Measurements from ENCODE around the gene ATP5PD. TPM values are rescaled to one million over a fixed set of nuclear protein-coding genes. Genes with fewer than 3 reads are reported as not detected.

ATP5PD gene
- total RNA-seq, 1 donor: 513 TPM

DNA sequence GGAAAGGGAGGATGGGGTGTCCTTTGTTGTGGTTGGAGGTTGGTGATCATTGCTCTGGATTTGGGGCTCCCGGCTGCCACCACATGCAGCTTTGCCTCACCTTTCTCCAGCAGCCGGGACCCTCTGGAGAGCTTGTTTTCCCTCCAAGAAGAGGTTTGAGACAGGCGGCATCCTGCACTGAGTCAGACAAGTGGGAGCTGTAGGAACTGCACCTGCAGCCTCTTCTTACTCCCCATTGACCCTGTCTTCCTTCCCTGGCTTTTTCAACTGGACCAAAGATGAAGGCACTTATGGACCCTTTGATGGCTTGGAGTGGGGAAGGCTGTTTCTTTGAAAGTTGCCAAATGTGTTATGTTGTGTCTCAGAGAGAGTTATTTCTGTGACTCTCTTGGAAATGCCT is 16.9 kb upstream of the ATP5PD start:
- TF ChIP-seq, protein P1, sequence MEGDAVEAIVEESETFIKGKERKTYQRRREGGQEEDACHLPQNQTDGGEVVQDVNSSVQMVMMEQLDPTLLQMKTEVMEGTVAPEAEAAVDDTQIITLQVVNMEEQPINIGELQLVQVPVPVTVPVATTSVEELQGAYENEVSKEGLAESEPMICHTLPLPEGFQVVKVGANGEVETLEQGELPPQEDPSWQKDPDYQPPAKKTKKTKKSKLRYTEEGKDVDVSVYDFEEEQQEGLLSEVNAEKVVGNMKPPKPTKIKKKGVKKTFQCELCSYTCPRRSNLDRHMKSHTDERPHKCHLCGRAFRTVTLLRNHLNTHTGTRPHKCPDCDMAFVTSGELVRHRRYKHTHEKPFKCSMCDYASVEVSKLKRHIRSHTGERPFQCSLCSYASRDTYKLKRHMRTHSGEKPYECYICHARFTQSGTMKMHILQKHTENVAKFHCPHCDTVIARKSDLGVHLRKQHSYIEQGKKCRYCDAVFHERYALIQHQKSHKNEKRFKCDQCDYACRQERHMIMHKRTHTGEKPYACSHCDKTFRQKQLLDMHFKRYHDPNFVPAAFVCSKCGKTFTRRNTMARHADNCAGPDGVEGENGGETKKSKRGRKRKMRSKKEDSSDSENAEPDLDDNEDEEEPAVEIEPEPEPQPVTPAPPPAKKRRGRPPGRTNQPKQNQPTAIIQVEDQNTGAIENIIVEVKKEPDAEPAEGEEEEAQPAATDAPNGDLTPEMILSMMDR (IDR thresholded peaks at IDR 0.05; ENCODE audit: insufficient read depth, low read length): no peak
- H3K4me3 ChIP-seq (ENCODE audit: low read depth, low read length): no peak overlapping the region
- no peak for DNase-seq (ENCODE audit: low read depth)

DNA sequence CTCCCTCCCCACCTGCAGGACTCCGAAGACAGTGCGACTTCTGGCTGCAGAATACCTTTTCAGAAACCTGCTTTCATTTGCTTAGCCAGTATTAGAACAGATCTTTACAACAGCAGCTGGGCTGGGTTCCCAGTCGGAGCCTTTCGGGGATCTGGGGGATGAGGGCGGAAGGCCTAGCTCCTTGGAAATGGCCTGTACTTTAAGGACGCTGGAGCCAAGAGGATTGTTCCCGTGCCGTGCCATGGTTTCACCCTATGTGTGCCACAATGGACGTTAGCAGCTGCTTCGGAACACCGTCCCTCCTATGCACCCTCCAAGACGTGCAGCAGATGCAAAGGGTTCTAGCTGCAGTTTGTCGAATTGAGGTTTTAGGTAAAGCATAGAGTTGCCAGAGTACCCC is 16.4 kb upstream of the ATP5PD start:
- TF ChIP-seq, protein P1 (IDR thresholded peaks at IDR 0.05; ENCODE audit: insufficient read depth, low read length): no peak
- DNase-seq (ENCODE audit: low read depth): no peak
- H3K4me3 ChIP-seq (ENCODE audit: low read depth, low read length): no peak overlapping the region

DNA sequence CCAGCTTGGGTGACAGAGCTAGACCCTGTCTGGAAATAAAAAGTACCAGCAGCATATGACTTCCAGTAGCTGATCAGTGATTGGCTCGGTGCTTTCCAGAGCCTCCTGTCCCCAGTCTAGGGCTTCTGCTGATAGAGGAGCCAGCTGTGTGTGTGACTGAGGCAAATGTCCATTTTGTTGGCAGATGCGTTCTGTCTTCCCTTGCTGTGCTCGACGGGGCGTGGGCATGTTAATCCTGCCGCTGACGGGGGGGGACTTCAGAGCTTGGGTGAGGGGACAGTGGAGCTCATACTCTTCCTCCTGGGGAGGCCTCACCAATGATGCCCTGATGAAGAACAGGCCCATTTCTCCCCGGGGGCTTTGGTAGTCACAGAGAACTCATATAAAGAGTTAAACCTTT is 14.8 kb upstream of the ATP5PD start:
- DNase-seq (ENCODE audit: low read depth): no peak
- TF ChIP-seq, protein P1 (IDR thresholded peaks at IDR 0.05; ENCODE audit: insufficient read depth, low read length): no peak
- H3K4me3 ChIP-seq (ENCODE audit: low read depth, low read length): no peak overlapping the region

DNA sequence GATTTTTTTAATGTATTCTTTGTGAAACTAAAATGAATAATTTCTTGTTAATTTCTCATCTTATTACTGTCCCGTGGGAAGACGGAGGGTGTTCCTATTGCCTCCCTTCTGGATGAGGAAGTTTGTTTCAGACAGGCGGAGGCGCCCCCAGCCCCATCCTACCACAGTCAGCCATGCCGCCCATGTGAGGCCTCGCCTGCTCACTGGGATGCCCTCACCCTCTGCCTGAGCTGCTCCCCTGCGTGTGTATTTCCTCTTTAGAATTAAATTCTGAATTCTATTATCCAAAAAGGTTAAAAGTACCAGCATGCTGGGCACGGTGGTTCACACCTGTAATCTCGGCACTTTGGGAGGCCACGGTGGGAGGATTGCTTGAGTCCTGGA is 14.3 kb upstream of the ATP5PD start:
- TF ChIP-seq, protein P1 (IDR thresholded peaks at IDR 0.05; ENCODE audit: insufficient read depth, low read length): no peak
- H3K4me3 ChIP-seq (ENCODE audit: low read depth, low read length): no peak overlapping the region
- no peak for DNase-seq (ENCODE audit: low read depth)

DNA sequence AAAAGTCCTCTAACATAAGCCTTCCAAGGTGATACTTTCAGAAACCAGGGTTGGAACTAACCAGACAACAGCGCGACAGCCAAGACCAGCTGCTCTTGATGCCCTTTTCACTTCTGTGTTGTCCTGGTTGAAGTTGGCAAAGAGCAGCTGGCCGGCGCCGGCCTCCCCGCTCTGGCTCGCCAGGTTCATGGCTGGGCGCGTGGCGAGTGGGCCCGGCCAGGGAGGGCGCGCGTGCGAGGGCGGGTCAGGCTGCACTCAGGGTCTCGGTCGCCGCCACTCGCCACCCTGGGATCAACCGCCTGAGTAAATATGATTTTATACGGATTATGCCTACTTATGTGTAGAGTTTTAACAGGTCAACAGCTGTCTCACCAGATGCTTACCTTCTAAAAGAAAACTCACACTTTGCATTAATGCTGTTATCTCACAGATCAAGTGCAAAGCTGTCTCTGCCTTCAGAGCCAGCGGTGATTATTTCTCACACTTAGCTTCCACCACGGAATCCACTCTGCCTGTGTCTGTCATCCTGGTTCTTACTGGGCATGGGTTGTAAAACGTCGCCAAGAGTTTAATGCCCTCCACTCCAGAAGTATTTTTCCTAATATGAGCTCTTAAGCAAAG is 13.8 kb upstream of the ATP5PD start:
- TF ChIP-seq, protein P1 (IDR thresholded peaks at IDR 0.05; ENCODE audit: insufficient read depth, low read length): no peak
- no peak for DNase-seq (ENCODE audit: low read depth)
- no peak overlapping the region for H3K4me3 ChIP-seq (ENCODE audit: low read depth, low read length)

DNA sequence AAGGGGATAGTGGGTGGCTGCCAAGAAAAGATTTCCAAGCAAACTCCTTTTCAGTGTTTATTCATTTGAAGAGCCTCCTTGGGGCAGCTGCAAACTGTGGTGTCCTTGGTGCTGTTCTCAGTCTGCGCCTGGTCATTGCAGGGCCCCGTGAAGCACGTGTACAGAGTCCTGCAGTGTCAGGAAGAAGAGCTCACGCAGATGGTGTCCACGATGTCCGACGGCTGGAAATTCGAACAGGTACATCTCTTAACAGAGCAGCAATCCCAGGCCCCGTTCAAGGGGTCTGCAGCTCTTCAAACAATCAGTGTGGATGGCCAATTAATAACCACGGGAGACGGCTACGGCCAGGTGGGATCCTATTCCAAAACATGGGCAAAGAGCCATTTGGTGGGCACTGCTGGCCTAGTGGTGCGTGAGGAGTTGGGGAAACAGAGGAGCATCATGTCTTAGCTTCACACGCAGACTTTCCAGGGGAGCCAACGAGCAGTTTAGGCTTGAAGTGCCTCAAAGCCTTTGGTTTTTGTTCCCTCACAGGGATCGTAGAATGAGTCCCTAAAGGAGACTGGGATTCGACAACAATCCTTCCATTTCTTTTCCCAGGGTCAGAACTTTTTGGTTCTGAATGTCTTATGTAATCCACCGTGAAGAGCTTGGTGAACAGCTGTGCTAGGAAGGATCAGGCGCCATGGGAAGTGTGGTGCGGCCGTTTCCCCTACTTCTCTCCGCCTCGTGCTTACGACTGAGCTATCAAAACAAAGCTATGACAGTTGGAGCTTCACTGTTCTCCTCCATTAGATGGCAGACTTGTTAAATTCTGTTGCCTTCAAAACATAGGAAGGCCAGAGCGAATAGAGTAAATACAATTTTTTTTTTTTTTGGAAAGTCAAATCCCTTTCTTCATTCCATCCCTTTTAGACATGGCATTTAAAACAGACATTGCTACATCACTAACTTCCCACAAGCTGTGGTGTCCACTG is 12.9 kb upstream of the ATP5PD start:
- TF ChIP-seq, protein P1 (IDR thresholded peaks at IDR 0.05; ENCODE audit: insufficient read depth, low read length): peak; percentile 56
- peak; percentile 75 for DNase-seq (ENCODE audit: low read depth)
- H3K4me3 ChIP-seq (ENCODE audit: low read depth, low read length): no peak overlapping the region

All from fibroblast of the aortic adventitia (primary cell).